HEK293T (cell line): ENCODE data around the gene MGAT5B.

ENCODE experiments used
- ARNT ChIP-seq: fragments of 450-650 bp; IDR thresholded peaks from 2 replicates; pipeline ENCODE4 v1.6.1; 2017; ENCODE audit warnings: mild to moderate bottlenecking
- BHLHE40 ChIP-seq: fragments of 450-650 bp; IDR thresholded peaks from 2 replicates; pipeline ENCODE4 v1.6.1; 2016; ENCODE audit warnings: mild to moderate bottlenecking, moderate library complexity, borderline replicate concordance
- CTBP1 ChIP-seq: fragments of 450-650 bp; IDR thresholded peaks from 2 replicates; pipeline ENCODE4 v1.6.1; 2016; ENCODE audit warnings: borderline replicate concordance
- FOXA1 ChIP-seq: fragments of 450-650 bp; IDR thresholded peaks from 2 replicates; pipeline ENCODE4 v1.6.1; 2016; ENCODE audit warnings: mild to moderate bottlenecking
- LEF1 ChIP-seq: fragments of 450-650 bp; IDR thresholded peaks from 2 replicates; pipeline ENCODE4 v1.6.1; 2017; ENCODE audit warnings: mild to moderate bottlenecking, borderline replicate concordance
- SP1 ChIP-seq: fragments of 450-650 bp; IDR thresholded peaks from 2 replicates; pipeline ENCODE4 v1.6.1; 2017
- TARDBP ChIP-seq: fragments of 450-650 bp; IDR thresholded peaks from 2 replicates; pipeline ENCODE4 v1.6.1; 2016
- ZNF384 ChIP-seq: fragments of 450-650 bp; IDR thresholded peaks from 2 replicates; pipeline ENCODE4 v1.6.1; 2016

GRCh38 chr17:76920364-76921139 is 52.3 kb downstream of the MGAT5B start:
- no peak for TF ChIP-seq ZNF384
- TF ChIP-seq TARDBP, result no peak
- no peak for TF ChIP-seq ARNT
- no peak for TF ChIP-seq BHLHE40
- TF ChIP-seq SP1, result no peak
- TF ChIP-seq LEF1, result no peak
- no peak for TF ChIP-seq CTBP1
- no peak for TF ChIP-seq FOXA1
